Measurements from ENCODE around the gene COX17.
A peak's percentile ranks its signal among the peaks of the same experiment; 100 is the strongest.
"Not testable (repeated sequence)": the region's sequence is repeated elsewhere in the genome, so short reads cannot be mapped to it uniquely, and the experiment has no call there.

COX17 gene

DNA sequence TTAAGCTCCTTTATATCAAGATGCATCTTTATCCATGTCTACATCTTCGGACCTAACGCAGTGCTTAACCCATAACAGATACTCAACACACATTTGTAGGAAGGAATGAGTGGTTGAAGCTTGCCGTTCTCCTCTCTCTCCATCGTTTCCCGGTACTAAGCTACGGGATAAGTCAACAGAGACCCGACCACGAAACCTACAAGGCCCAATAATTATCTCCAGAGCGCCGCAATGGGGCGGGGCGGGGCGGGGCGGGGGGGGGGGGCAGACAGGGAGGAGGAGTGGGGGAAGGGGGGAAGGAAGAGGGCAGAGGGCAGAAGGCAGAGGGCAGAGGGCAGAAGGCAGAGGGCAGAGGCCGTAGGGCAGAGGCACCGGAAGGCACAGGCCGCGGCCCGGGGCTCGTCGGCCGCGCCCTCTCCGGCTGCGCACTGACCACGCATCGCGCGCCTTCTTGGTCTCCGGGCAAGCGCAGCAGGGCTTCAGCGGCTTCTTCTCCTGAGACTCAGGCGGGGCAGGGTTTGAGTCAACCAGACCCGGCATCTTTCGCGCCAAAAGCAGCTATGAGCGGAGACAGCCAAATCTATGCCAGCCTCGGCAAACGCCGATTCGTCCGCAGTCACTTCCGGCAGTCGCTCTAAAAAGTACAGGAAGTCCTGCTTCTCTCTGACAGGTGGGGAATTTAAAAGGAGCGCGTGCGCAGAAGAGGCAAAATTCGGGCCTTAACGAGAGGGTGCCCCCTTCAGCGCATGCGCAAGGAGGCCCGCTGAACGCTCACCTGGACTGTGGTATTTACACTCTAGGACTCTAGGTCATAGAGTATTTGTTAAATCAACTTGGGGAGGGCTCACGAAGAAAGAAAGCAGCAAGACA is at the start of gene COX17:
COX17 (minus strand) TSS at position 636 of the 870 bp plus-strand sequence; CDS start at position 540, 96 bp downstream.
- DNase-seq: peak; percentile 77

GRCh38 chr3:119726909-119727308 is 49.7 kb upstream of the COX17 start:
- DNase-seq: no peak

- DNase-seq: no peak
Measured at GRCh38 chr3:119723022-119723421, 45.8 kb upstream of the COX17 start.

DNA sequence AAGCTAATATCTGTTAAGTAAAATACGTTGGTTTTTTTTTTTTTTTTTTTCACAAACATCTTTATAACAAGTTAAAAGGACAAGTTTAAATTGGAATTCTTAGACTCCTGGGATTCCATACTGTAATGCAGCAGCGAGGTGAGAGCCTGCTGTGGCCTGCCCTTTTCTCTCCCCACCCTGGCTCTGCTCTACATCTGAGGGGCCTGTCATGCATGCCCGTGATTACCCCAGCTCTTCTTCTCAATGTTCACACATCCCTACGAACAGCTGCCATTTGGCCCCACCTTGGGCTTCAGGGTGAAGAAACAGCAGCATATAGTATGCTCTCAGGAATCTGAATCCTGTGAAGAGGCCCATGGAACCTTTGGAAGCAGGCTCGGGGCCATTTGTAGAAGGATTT is 40.3 kb upstream of the COX17 start:
- no peak for DNase-seq

GRCh38 chr3:119716998-119717397 is 39.8 kb upstream of the COX17 start:
- no peak for DNase-seq

DNA sequence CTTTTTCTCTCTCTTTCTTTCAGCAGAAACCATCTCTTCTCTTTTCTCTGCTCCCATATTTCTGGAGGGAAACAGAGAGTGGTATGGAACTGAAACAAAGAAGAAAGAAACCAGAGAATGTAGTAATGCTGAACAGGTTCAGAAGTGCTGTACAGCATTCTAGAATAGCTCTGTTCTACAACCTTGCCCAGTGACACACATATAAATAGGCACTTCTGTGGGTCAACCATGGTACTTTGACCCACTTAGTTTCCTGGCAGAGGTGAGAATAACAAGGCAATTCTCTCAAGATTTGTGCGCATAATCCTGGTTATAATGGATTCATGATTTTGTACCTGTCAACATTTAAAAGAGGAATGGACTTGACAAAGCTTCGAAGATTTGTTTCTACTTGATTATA is 37.9 kb upstream of the COX17 start:
- no peak for DNase-seq

DNA sequence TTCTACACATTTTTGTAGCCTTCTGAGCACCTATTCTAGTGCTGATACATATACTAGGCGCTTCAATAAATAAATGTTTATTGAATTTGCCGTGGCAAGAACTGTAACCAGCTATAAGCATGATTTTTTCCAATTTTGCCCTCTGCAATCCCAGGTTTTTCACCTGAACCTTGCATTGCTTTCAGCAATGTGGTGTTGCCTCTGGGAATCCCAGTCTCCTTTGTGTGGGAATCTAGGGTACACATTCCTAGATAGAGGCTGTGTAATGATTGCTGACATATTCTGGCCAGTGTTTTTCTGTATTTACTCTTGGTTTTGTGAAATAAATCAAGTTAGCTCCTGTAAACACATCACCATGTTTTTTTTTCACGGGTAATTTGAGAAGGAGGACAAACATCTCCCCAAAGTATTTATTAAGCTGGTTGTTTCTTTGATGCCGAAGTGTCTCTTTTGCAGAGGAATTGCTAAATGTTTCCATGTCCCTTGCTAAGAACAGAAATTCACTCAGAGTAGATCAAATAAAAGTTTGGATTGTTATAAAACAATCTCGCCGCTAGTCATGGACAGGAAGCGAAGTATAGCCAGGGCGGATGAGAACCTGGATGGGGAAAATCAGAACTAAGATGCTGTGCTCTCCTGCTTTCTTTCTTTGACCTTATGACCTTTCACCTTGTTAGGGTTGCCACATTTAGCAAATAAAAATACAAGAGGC is 26.8 kb upstream of the COX17 start:
- no peak for DNase-seq

DNA sequence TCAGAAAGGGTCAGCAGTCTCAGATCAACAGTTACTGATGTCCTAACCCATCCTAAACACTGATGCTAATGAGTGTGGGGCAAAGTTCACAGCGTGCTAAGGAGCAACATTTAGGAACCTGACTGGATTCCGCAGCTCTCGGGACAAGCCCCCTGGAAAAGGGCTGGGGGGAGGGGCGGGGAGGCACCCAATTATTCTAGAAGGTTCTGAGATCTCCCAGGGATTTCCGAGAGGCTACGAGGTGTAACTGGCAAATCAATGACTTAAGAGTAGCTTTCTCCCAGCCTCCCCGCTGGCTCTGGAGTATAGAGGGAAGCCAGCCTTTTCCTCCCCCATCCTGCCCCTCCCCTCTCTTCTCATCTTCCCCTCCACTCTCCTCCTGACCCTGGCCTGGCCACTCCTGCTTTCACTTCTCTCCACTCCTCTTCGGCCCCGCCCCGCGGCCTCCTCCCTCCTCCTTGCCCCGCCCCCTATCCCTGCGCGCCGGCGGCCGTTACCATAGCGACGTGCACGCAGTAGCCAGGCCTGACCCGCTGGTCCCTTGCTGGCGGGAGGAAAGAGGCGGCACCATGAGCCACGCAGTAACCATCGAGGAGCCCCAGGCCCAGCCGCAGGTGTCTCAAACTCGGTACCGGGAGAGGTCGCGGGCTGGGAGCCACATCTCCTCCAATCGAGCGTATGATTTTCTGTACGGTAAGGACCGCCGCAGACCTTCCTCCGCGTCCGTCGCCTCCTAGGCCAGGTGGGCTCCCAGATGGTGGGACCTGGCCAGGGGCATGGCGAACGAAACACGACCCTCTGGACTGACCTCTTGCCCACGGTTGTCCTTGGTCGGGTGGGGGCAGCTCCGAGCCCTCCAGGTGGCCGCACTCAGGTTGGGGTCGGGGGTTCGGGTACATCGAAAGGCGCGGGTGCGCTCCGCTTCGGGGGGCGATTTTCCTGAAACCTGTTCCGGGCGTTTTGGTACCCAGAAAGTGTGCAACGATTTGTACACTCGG is 25.6 kb upstream of the COX17 start, which contains the start of gene CFAP91:
CFAP91 (plus strand) TSS at position 493 of the 998 bp plus-strand sequence; CDS start at position 570, 77 bp downstream.
- DNase-seq: peak; percentile 55

DNA sequence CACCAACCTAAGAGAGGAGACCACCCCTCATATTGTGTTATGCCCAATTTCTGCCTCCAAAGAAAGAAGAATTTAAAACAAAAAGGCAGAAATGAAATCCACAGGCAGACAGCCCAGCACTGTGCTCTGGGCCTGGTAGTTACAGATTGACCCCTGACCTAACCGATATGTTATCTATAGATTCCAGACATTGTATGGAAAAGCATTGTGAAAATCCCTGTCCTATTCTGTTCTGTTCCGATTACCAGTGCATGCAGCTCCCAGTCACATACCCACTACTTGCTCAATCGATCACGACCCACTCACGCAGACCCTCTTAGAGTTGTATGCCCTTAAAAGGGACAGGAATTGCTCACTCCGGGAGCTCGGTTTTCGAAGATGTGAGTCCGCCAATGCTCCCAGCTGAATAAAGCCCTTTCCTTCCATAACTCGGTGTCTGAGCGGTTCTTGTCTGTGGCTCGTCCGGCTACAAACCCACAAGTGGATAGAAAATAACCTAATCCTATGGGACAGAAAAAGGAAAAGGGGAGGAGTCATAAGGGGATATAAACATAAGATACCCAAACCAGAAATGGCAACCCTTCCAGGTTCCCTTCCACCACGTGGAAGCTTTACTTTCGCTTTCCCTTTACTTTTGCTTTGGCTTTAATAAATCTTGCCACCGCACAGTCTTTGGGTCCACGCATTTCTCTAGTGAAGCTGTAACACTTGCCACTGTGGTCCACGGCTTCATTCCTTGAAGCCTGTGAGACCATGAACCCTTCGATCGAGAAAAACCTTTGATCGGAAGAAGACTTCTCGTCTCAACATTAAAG is 23.9 kb upstream of the COX17 start:
- DNase-seq: no peak

DNA sequence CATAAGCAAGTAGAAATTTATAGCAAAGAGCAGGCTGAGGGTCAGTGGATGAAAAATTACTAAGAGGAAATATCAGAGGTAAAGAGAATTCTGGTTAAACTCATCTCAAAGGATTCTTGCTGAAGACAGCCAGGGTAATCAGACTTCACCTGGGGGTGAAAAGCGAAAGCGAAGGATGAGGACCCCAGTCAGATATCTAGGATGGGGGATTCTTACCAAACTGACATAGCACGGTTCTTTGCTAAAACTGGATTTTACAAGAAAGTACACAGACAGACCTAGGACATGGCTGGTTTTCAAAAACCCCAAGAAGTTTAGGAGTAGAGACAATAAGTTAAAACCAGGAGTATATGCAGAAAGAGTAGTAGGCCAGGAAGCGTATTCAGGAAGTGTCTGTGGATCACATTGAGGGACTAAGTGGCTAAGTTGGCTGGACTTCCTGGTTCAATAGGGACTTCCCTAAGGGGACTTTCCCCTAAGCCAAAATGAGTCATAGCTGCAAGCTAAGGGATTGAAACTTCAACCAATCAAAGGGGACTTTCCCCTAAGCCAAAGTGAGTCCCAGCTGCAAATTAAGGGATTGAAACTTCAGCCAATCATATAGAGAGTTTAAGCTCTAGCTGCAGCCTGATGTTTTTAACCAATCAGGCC is 23.2 kb upstream of the COX17 start:
- no peak for DNase-seq

GRCh38 chr3:119697394-119697793 is 20.2 kb upstream of the COX17 start:
- no peak for DNase-seq

DNA sequence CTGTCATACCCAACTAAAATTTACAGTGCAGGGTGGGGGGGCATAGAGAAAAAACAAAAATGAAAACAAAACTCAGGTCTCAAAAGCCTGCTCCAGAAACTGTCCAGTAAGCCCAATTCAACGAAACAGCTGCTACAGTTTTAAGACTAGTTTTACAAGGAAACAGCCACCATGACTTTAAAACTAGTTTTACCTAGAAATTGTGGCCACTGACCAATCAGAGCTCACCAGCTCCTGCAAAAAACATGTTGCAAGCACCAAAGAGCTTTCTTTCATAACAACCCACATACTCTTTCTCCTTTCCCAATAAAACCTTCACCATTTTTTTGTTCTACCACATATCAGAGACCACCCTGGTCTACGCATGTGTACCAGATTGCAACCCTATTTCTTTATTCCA is 18.3 kb upstream of the COX17 start:
- no peak for DNase-seq

GRCh38 chr3:119690043-119690656 is 12.9 kb upstream of the COX17 start:
- DNase-seq: no peak

DNA sequence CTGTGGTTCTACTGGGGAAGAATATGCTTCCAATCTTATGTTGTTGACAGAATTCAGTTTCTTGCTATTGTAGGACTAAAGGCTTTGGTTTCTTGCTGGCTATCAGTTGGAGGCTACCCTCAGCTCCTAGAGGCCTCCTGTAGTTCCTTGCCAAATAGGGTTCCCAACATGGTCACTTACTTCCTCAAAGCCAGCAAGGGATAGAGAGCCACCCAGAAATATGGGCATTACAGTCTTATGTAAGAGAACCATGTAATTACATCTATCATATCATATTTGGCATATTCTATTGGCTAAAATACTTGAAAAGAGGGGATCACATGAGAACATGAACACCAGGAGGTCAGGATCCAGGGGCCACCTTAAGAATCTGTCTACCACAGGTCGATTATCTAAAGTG is 6.2 kb upstream of the COX17 start:
- no peak for DNase-seq

GRCh38 chr3:119681279-119681678 is 4.1 kb upstream of the COX17 start:
- no peak for DNase-seq

GRCh38 chr3:119679874-119680273 is 2.7 kb upstream of the COX17 start:
- no peak for DNase-seq

- DNase-seq: not testable (repeated sequence)
Measured at GRCh38 chr3:119678209-119678608, 1.0 kb upstream of the COX17 start.

DNA sequence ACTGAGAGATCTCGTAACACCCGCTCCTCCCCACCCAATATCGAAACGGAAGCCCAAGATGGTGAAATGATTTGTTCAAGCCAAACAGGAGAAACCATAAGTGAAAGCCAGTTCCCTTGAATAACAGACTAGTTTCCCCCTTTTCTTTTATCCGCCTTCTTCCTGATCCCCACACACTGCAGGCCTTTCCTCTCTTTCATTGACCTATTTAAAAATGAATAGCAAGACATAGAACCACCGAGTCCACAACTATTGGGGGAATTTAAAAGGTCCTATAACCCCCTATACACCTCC is 382 bp upstream of the COX17 start:
- DNase-seq: no peak

GRCh38 chr3:119676020-119676419 is 1.2 kb downstream of the COX17 start:
- DNase-seq: no peak

DNA sequence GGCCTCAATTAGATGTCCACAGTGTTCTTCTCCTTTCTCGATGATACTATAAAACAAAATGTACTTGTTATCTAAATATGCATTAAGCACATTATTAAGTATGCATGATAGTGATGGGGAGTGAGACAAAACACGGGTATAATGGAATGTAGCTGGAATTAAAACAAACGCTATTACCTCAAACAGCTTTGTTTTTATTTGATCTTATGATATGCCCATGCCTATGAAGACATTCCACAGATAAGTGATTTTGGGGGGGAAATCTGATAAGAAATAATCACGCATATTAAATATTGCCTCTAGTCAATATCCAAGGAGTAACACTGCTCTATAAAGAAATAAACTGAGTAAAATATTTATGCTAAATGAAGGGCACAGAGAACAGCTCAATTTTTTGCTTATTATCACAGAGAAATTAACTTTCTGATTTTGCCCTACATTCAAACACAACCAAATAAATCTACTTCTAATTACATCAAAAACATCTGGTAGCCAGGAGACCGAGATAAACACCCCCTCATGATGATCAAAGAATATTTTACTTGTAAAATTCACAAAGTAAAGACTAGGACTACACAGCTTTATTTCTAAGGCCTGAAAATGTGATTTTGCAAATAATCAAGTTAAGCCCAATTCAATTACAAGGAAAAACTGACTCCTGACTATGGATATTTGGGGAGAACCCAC is 1.9 kb downstream of the COX17 start:
- no peak for DNase-seq

GRCh38 chr3:119673875-119674274 is 3.3 kb downstream of the COX17 start:
- DNase-seq: no peak

Data from amniotic stem cell (primary cell).